ENCODE measurements around the gene UNC79.
"Not testable (repeated sequence)": the region's sequence is repeated elsewhere in the genome, so short reads cannot be mapped to it uniquely, and the experiment has no call there.

UNC79 gene

DNA sequence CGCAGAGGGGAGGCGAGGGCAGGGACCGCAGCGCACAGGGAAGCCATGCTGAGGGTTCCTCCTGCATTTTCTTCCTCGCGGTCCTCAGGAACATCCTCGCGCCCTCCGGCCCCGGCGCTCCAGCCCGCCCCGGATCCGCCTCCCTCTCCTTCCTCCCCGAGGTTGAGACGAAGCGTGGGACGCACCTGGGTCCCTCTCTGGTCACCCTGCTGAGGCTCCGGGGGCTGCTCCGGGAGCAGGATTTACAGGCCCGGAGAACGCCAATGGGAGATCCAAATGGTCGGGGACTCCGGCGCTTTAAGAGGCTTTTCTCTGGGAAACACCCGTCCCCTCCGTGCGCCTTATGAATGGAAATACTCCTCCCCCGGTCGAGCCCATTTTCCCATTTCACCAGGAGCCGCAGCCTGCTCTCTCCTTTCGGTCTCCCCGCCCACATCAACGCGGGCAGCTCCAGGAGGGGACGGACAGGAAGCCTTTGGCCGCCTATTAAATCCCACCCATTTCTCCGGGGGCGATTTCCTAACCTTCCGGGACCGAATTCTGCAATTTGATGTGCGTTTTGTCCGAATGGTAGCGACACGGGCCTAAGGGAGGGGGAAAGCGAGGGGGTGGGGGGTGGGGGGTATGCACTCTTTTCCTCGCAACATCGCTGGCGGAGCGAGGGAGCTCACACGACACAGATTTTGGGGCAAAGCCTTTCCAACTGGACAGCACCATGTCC lies at the start of gene UNC79:
Gene UNC79 (plus strand): TSS at position 625 of the 721 bp plus-strand sequence. CDS start 91 bp downstream, at position 716.
- peak; percentile 50 for DNase-seq

DNA sequence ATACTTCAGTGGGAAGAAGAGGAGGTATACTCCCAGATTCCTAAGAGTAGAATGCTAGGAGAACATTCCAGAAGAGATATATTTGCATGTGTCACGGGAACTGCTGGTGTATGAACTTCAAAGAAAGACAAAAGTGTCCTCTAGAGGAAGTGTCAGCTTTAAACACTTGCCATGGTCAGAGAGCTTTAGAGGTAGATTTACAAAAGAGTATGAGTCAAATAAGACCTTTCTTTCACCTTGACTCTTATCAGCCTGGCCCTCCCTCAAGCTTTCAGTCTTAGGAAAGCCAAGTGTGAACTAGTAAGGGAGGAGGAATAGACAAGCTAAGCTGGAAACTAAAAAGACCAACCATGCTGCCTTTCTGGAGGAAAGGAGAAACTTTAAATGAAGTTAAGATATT lies 49.1 kb upstream of the UNC79 start:
- no peak for DNase-seq

DNA sequence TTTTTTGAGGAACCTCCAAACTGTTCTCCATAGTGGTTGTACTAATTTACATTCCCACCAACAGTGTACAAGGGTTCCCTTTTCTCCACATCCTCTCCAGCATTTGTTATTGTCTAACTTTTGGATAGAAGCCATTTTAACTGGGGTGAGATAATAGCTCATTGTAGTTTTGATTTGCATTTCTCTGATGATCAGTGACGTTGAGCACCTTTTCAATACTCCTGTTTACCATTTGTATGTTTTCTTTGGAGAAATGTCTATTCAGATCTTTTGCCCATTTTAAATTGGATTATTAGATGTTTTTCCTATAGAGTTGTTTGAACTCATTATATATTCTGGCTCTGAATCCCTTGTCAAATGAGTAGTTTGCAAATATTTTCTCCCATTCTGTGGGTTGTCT lies 46.5 kb upstream of the UNC79 start:
- not testable (repeated sequence) for DNase-seq

DNA sequence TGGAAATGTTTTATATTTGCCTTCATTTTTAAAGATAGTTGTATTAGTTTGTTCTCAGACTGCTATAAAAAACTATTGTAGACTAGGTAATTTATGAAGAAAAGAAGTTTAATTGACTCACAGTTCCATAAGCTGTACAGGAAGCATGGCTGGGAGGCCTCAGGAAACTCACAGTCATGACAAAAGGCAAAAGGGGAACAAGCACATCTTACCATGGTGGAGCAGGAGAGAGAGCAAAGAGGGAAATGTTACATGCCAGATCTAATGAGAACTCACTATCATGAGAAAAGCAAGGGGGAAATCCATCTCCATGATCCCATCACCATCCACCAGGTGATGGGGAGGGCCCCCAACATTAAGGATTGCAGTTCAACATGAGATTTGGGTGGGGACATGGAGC lies 35.5 kb upstream of the UNC79 start:
- DNase-seq = no peak

DNA sequence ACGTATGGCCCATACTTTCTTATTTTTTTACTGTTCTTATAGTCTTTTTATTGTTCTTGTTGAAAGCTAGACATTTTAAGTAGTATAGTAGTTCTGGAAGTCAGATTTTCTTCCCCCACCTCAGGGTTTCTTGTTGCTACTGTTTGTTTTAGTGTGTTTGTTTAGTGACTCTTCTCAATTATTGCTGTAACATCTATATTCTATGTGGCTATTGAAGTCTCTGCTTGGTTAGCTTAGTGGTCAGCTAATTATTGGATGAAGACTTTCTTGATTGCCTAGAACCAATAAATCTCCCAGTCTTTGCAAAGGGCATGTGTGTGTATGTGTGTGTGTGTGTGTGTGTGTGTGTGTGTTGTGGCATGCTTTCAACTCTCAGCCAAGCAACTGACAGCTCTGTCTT lies 34.3 kb upstream of the UNC79 start:
- DNase-seq = no peak

DNA sequence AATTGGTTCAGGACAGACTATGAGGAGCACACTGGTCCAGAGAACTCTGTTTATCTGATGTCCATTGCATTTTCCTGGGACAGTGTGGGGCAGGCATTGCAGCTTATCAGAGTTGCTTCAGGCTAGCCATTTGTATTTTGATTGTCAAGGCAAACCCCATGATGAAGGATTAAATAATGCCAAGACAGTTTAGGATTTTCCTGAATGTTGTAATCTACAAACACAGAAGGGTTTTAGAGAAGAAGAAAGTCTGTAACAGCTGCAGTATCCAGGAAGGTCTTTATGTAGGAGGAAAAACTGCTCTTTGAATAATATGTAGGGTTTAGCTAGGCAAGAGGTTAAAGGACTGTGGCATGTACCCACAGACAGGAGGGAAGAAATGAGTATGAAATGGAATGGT lies 32.2 kb upstream of the UNC79 start:
- DNase-seq = no peak

DNA sequence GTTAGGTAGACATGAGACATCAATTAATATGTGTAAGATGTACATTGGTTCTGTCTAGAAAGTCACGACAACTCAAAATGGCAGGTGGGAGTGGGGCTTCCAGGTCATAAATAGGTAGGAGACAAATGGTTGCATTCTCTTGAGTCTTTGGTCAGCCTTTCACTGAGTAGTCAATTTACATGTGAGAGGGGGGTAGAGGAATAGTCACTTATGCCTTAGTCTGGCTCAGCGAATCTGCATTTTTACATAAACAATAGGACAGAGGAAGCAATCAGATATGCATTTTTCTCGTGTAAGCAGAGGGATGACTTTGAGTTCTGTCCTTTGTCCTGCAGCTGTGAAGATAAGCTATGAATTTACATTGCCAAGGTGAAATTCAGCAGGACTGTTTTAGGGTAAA lies 27.8 kb upstream of the UNC79 start:
- no peak for DNase-seq

DNA sequence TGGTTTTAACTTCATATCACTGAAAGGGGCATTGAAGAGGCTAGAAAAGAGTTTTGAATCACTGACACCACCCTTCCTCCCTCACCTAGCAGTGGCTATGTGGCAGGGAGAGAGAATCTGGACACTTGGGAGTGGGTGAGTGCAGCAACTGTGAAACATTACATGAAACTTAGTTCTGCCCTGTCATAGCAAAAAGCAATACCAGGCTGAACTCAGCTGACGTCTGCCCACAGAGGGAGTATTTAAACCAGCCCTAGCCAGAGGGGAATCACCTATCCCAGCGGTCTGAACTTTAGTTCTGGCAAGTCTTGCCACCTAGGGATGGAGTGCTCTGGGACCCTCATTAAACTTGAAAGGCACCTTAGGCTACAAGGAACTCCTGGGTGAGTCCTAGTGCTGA lies 20.7 kb upstream of the UNC79 start:
- DNase-seq = no peak

DNA sequence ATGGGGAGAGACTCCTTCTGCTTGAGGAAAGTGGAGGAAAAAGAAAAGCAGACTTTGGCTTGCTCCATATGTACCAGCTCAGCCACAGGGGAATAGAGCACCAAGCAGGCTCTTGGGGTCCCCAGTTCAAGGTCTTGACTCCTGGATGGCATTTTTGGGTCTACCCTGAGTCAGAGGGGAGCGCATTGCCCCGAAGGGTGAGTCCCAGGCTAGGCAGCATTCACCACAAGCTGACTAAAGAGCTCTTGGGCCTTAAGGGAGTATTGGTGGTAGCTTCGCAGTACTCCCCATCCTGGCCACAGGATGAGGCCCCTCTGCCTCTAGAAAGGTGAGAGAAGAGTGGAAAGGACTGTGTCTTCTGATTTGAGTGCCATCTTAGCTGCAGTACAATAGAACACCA lies 19.8 kb upstream of the UNC79 start:
- no peak for DNase-seq

DNA sequence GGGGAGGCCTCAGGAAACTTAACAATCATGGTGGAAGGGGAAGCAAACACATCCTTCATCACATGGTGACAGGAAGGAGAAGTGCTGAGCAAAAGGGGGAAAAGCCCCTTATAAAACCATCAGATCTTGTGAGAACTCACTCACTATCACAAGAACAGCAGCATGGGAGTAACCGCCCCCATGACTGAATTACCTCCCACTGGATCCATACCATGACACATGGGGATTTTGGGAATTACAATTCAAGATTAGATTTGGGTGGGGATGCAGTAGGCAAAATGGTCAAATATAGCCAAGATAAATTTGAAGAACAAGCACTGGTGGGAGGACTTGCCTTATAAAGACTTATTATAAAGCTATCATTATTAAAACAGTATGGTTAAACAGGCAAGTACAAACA lies 5.6 kb upstream of the UNC79 start:
- DNase-seq = not testable (repeated sequence)

DNA sequence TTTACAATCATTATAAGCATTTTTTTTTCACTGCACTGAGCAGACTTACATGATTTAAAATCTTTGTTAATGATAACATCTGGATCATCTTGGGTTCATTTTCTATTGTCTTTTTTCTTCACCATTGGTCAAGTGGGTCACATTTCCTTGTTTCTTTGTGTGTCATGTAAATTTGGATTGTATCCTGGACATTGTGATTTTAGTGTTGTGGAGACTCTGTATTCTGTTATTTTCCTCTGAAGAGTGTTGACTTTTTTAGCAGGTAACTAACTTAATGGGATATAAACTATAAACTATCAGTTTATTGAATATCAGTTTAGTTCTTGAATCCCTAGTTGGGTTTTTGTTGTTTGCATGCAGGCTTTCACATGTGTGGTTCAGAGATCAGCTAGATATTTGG lies 4.0 kb upstream of the UNC79 start:
- DNase-seq = no peak

DNA sequence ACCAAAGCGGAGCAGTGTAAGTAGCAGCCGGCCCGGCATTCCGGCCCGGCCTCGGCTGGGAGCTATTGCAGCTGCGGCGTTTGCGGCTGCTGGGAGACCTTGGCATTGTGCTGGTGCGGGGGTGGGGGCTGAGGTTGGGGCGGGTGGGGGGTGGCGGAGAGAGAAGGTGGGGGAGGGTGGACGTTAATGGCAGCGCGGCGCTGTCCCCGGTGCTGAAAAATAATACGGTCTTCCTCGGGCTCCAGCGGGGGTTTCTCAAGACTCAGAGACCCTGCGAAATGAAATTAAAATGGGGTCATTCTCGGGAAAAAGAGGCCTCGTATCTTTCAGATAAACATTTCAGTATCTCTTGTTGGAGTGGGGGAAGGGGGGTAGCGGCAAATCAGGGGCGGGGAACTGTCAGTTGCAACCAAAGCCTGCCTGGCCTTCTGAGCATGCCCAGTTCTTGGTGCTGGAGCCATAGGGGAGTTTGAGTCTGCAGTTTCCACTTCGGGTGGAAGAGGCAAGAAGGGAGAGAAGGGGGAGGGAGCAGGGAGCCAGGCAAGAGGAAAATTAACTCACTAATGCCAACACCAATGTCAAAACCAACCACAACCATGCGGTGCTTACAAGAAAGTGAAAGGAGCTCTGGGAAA lies 414 bp downstream of the UNC79 start:
- peak; percentile 76 for DNase-seq

DNA sequence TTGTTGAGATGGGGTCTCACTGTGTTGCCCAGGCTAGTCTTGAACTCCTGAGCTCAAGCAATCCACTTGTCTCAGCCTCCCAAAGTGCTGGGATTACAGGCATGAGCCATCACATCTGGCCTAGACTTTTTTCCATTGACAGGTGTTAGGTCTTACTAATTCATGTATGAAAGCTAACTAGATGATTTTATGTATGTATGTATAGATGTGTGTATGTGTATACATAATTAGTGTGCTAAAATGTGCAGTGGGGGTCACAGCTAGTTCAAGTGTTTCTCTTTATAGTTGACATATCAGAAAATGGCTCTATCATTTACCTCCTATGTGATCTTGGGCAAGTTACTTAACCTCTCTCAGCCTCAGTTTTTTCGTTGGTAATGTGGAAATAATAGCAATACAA lies 23.5 kb downstream of the UNC79 start:
- no peak for DNase-seq

DNA sequence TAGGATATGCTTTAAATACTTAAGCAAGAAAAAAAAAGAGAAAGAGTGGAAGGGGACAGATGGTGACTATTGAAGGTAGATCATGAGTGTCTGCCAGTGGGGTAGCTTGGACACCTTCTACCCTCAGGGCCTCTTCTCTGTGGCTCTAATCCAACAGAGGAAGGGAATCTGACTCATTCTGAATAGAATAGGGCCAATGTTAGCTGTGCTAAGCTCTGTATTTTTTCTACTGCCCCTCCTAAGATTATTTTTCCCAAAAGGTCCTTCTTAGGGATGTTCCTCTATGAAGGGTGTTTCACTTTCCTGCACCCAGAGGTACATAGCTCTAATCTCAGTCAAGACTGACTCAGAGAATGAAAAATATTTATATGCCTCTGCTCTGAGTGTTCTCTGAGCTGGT lies 25.6 kb downstream of the UNC79 start:
- DNase-seq = no peak

DNA sequence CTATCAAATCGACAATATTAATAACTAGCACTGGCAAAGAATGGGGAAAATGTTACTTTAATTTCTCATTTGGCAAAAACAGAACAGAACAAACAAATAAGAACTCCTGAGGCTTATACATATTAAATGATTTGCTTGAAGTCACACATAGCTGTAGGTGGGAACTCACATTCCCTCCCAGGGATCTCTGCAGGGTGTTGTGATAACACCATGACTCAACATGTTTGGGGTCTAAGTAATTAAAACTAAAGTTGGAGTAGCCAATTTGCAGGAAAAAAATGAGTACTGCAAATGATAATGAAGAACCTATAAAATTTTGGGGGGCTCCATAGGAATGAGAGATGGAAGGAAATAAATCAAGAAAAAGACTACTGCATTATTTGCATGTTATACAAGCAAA lies 27.5 kb downstream of the UNC79 start:
- no peak for DNase-seq

DNA sequence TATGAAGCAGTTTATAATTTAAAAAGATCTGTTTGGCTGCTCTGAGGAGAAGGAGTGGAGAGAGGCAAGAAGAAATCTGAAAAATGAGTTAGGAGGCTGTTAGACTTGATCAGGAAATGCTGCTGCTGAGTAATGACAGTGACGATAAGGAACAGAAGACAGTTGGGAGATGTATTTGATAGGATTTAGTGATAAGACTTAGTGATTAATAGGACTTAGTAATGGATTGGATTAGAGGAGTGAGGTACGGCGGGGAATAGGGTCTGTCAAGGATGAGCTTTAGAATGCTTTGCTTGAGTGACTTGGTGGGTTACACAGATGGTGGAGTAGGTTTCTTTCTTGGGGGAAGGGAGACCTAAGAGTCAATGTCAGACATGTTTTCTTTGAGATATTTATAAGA lies 31.7 kb downstream of the UNC79 start:
- no peak for DNase-seq

DNA sequence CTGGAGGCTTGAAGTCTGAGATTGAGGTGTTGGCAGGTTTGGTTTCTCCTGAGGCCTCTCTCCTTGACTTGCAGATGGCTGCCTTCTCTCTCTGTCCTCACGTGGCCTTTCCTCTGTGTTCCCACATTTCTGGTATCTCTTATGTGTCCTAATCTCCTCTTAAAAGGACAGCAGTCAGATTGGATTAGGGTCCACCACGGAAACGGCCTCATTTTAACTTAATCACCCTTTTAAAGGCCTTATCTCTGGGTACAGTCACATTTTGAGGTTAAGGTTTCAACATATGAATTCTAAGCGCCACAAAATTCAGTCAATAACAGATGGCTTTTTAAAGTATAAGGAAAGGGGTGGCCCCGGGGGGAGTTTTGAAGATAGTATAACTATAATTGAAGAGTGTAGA lies 33.5 kb downstream of the UNC79 start:
- no peak for DNase-seq

DNA sequence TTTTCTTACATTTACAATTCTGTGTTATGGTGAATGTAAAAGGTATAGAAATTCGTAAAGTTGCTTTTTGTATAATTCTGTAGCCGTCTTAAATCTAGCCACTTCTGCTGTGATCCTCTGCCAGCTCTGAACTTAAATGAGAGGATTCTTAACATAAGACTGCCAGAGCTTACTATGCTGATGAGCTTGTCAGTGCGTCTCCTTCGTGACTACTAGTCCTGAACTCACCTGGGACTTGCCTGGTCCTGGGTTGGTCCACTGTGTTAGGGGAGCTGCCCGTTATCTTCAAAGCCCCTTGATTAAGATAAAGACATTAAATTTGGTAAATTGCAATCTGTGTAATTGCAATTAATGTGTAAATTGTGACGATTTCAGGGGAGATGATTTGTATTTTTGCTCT lies 44.7 kb downstream of the UNC79 start:
- no peak for DNase-seq

DNA sequence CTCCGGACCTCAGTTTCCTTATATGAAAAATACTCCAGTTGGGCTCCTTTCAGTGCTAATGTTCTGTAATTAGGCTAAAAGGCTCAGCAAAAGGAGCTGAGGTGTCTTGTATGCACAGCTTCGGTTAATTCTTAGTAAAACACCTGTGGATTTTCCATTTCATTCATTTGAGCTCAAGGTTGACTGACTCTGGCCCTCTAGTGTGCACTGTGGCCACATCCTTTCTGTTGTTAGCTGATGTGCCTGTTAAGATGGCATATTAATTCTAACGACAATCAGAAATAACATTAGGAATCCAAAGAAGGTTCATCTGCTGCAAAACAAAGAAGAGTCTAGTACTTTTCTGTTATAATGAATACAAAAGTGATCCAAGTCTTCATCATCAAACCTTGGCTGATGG lies 45.6 kb downstream of the UNC79 start:
- DNase-seq = no peak

DNA sequence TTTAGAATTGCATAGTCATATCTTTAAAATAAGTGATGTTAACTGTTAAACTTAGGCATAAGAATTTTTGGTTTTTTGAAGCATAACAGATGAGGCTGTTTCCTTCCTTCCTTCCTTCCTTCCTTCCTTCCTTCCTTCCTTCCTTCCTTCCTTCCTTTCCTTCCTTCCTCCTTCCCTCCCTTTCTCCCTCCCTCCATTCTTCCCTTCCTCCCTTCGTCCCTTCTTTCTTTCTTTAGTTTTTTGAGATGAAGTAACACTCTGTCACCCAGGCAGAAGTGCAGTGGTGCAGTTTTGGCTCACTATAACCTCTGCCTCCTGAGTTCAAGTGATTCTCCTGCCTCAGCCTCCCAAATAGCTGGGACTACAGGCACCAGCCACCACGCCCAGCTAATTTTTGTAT lies 48.3 kb downstream of the UNC79 start:
- not testable (repeated sequence) for DNase-seq

DNA sequence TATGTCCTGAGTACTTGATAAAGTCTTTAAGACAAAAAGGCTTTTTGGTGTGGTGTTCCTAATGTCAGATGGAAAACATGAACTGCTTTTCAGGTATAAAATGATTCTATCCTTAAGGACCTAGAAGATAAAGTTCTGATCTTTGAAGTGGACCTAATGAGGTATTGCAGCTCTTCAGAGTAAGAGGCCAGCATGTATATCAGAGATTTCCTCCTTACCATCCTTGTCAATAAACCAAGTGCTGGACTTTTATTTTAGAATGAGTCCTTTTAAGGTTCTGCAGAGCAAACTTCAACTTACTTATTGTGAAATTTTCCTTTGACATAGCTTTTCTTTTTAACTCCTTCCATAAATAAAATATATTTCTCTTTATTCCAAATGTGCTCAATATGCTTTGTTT lies 50.1 kb downstream of the UNC79 start:
- no peak for DNase-seq

DNA sequence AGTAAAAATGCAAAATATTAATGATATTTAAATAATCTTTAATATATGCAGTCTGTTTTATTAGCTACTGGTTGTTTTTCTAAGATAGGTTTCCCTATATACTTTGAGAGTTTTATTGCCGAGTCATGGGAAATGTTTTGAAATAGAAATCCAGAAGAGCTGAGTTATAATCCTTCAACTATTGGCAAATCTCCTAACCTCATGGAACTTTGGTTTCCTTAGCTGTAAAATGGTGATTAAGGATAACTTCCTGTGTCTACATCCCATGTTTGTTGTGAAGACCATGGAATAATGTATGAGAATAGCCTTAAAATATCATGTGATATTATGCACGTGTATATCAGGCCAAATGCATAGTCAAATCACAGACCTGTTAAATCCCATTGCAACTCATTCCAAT lies 51.0 kb downstream of the UNC79 start:
- DNase-seq = no peak

DNA sequence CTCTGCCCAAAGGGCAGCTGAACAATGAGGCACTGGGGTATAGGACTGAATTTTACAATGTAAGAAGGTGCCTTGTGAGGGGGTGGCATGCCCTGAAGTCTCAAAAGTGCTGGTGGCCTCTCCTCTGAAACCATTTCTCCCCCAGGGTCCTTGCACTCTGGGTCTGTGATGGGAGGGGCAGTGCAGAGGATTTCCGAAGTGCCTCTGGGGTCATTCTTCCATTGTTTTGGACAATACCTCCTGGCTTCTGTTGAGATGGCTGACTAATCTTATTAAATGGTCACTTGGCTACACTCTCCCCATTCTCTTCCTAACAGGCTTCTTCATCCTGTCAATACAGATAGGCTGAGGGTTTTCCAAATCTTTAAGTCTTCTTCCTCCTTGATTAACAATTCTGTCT lies 59.3 kb downstream of the UNC79 start:
- no peak for DNase-seq

DNA sequence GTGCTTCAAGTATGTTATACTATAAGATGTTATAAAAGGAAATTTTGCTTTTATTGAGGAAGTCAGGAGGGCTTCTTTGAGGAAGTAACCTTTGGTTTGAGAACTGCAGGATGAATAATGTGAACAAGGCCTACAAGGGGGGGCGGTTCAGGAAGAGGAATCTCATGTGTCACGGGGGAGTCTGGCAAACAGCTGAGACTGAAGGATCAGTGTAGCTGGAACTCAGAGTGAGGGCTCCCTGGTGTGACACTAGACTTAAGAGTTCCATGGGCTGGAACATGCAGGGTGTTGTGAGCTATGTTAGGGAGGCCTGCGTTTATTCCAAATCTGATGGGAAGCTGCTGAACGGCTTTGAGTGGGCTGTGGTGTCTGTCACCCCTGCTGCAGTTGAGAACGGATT lies 62.3 kb downstream of the UNC79 start:
- DNase-seq = no peak

DNA sequence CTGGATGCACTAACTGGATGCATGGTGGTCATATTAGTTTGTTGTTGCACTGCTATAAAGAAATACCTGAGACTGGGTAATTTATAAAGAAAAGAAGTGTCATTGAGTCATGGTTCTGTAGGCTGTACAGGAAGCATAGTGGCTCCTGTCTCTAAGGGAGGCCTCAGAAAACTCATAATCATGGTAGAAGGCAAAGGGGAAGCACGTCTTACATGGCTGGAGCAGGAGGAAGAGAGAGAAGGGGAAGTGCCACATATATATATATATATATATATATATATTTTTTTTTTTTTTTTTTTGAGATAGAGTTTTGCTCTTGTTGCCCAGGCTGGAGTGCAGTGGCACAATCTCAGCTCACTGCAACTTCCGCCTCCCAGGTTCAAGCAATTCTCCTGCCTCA lies 62.9 kb downstream of the UNC79 start:
- DNase-seq = not testable (repeated sequence)
